IPS-18a (cell line): ENCODE measurements around the gene LRFN2.

Source experiments
- H3K27ac ChIP-seq: one replicate; pipeline ENCODE4 v1.5.1; 2013; ENCODE audit warnings: low read length
- H3K27me3 ChIP-seq: one replicate; pipeline ENCODE4 v1.6.1; 2013; ENCODE audit warnings: mild to moderate bottlenecking, low read length; ENCODE audit not compliant: control insufficient read depth, insufficient read depth
- H3K36me3 ChIP-seq: one replicate; pipeline ENCODE4 v1.6.1; 2013; ENCODE audit warnings: low read depth, low read length; ENCODE audit not compliant: control insufficient read depth
- H3K4me1 ChIP-seq: one replicate; pipeline ENCODE4 v1.6.1; 2013; ENCODE audit warnings: low read depth, low read length; ENCODE audit not compliant: control insufficient read depth
- H3K4me3 ChIP-seq: one replicate; pipeline ENCODE4 v1.5.1; 2013; ENCODE audit warnings: low read length
- H3K9ac ChIP-seq: one replicate; pipeline ENCODE4 v1.6.1; 2013; ENCODE audit warnings: mild to moderate bottlenecking, low read length, moderate library complexity
- H3K9me3 ChIP-seq: one replicate; pipeline ENCODE4 v1.6.1; 2013; ENCODE audit warnings: low read depth, low read length; ENCODE audit not compliant: control insufficient read depth

The LRFN2 gene

DNA sequence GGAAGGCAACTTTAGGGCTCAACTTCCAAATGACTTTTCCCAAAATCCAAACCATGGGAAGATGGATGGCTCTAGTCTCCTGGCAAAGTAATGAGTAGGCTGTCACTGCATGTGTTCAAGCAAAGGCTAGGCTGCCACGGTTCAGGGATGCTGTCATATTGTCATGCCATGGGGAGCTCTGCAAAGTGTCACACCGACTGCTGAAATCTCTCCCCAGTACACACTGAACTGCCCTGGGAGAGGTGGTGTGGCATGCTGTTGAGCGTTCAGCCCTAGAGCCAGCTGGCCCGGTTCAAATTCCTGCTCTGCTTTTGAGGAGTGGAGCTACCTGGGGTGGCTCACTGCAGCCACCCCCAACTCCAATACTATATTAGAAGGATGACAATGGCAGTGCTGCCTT, 115.9 kb downstream of the LRFN2 start:
- Histone ChIP-seq H3K4me1 (peaks cover 4% of the 10 kb centered on the region), H3K9ac (no peak overlapping the region), H3K4me3 (no peak overlapping the region), H3K27me3 (no peaks in the 10 kb centered on the region), H3K9me3 (no peaks in the 10 kb centered on the region), H3K27ac (no peak overlapping the region), H3K36me3 (no peaks in the 10 kb centered on the region)

GRCh38 chr6:40469323-40469722, 117.8 kb downstream of the LRFN2 start:
- H3K36me3 ChIP-seq = no peaks in the 10 kb centered on the region
- peaks cover 4% of the 10 kb centered on the region for H3K4me1 ChIP-seq
- H3K4me3 ChIP-seq = no peak overlapping the region
- H3K27me3 ChIP-seq = no peaks in the 10 kb centered on the region
- H3K9ac ChIP-seq = no peak overlapping the region
- no peak overlapping the region for H3K27ac ChIP-seq
- no peaks in the 10 kb centered on the region for H3K9me3 ChIP-seq

DNA sequence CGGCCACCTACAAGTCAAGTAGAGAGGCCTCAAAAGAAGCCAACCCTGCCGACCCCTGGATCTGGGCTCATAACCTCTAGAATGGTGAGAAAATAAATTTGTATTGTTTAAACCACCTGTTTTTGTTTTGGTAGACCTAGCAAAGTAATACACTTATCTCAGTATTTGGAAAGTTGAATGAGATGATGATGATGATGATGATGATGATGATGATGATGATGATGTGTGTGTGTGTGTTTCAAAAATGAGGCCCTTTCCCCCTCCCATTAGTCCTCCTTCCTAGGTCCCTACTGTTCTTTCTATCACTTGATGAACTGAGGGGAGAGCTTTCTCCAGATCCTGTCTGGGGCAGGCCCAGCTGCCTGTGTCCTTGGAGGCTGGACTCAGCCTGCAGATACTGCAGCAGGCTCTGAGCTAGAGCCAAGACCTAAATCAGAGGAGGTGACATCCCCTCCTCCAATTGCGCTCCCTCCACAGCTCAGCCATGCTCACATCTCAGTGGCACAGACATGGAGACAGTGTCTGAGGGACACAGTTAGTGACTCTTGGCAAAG, 120.1 kb downstream of the LRFN2 start:
- H3K4me3 ChIP-seq = no peak overlapping the region
- no peak overlapping the region for H3K27ac ChIP-seq
- no peak overlapping the region for H3K9ac ChIP-seq
- H3K9me3 ChIP-seq = no peaks in the 10 kb centered on the region
- no peaks in the 10 kb centered on the region for H3K36me3 ChIP-seq
- H3K4me1 ChIP-seq = peaks cover under 1% of the 10 kb centered on the region
- no peaks in the 10 kb centered on the region for H3K27me3 ChIP-seq

DNA sequence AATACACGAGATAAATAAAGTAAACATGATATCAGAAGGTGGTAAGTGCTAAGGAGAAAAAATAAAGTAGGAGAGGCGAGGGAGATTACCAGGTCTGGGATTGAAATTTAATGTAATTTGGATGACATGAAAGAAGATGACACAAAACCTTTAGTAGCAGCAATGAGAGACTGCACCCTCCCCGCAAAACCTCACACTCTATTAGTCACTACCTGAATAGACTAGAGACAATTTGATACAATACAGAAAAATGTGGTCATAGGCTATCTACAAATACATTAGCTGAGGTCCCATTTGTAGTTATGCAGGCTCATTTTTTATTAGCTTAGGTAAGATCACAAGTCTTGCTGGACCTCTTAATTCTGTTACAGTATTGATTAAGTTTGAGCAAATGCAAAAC, 125.5 kb downstream of the LRFN2 start:
- no peaks in the 10 kb centered on the region for H3K27me3 ChIP-seq
- H3K27ac ChIP-seq = no peak overlapping the region
- H3K4me1 ChIP-seq = no peaks in the 10 kb centered on the region
- H3K4me3 ChIP-seq = no peak overlapping the region
- H3K36me3 ChIP-seq = no peaks in the 10 kb centered on the region
- no peaks in the 10 kb centered on the region for H3K9me3 ChIP-seq
- H3K9ac ChIP-seq = no peak overlapping the region

- Histone ChIP-seq H3K9ac (no peak overlapping the region), H3K9me3 (no peaks in the 10 kb centered on the region), H3K4me3 (no peak overlapping the region), H3K27me3 (no peaks in the 10 kb centered on the region), H3K4me1 (no peaks in the 10 kb centered on the region), H3K27ac (no peak overlapping the region), H3K36me3 (no peaks in the 10 kb centered on the region)
These were observed 126.8 kb downstream of the LRFN2 start for GRCh38 chr6:40460380-40460779.

GRCh38 chr6:40457261-40457660, 129.9 kb downstream of the LRFN2 start:
- H3K27me3 ChIP-seq = no peaks in the 10 kb centered on the region
- H3K4me1 ChIP-seq = no peaks in the 10 kb centered on the region
- H3K36me3 ChIP-seq = no peaks in the 10 kb centered on the region
- no peaks in the 10 kb centered on the region for H3K9me3 ChIP-seq
- no peak overlapping the region for H3K9ac ChIP-seq
- H3K4me3 ChIP-seq = no peak overlapping the region
- H3K27ac ChIP-seq = no peak overlapping the region

GRCh38 chr6:40456390-40457013, 130.7 kb downstream of the LRFN2 start:
- no peaks in the 10 kb centered on the region for H3K4me1 ChIP-seq
- no peaks in the 10 kb centered on the region for H3K9me3 ChIP-seq
- H3K36me3 ChIP-seq = no peaks in the 10 kb centered on the region
- H3K4me3 ChIP-seq = no peak overlapping the region
- no peaks in the 10 kb centered on the region for H3K27me3 ChIP-seq
- H3K9ac ChIP-seq = no peak overlapping the region
- no peak overlapping the region for H3K27ac ChIP-seq

DNA sequence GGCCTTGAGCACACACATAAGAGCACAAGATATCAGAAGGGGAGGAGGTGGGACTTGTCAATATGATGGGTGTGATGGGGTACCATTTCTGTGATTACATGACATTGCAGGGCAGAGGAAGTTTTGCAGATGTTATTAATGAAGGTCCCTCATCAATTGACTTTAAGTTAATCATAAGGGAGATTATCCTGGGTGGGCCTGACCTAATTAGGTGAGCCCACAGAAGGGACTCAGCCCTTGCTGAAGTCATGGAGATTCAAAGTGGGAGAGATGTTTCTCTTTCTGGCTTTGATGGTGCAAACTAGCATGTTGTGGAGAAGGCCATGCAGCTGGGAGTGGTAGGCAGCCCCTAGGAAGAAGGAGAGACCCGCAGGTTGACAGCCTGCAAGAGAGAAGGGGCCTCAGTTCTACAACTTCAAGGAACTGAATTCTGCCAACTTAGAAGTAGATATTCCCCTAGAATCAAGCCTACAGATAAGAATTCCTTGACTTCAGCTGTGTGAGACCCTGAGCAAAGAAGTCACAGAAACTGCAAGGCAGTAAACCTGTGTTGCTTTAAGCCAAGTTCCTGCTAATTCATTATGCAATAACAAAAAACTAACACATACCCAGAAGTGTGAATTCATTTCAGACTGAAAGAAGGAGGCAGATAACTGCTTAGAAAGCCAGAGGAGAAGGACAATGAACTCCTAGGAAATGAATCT, 131.3 kb downstream of the LRFN2 start:
- H3K36me3 ChIP-seq = no peaks in the 10 kb centered on the region

DNA sequence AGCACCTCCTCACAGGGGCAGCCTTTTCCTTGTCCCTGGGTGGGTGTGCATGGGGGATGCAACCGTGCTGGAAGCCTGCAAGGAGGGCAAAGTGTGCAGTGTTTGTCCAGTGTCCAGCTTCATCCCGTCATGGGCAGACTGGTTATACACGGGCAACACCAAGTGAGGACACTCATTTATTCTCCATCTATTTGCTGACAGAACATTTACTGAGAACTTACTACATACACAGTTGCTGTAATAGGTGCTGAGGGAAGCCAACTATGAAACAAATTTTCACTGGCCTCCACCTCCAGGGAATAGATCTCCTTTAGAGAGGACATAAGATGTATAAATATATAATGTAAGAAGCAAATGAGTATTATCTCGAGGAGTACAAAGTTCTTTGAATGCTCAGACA, 136.7 kb downstream of the LRFN2 start:
- Histone ChIP-seq H3K36me3 (no peaks in the 10 kb centered on the region), H3K4me1 (no peaks in the 10 kb centered on the region), H3K9ac (no peak overlapping the region), H3K27me3 (no peaks in the 10 kb centered on the region), H3K9me3 (no peaks in the 10 kb centered on the region), H3K27ac (no peak overlapping the region), H3K4me3 (no peak overlapping the region)

More for the DNA sequence above, 131.3 kb downstream of the LRFN2 start:
- Histone ChIP-seq H3K27ac (no peak overlapping the region), H3K9ac (no peak overlapping the region), H3K4me3 (no peak overlapping the region), H3K4me1 (no peaks in the 10 kb centered on the region), H3K9me3 (no peaks in the 10 kb centered on the region), H3K27me3 (no peaks in the 10 kb centered on the region)

DNA sequence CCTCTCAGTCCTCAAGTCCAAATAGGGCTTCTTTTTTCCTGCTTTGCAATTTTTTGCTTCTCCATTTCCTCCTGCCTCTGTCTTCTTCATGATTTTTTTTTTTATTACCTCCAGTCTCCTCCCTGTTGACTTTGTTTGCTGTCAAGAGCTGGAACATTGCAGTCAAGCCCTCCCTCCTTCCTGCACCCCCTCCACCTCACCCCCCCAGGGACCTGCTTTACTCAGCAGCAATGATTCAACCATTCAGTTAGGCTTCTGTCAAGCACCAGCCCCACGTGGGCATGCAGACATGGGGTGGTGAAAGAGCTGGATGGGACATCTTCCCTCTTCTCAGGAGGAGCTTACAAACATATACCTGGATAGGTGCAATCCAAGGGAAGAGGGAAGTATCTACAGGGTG, 142.4 kb downstream of the LRFN2 start:
- H3K4me3 ChIP-seq = no peak overlapping the region
- H3K36me3 ChIP-seq = no peaks in the 10 kb centered on the region
- no peak overlapping the region for H3K27ac ChIP-seq
- H3K27me3 ChIP-seq = no peaks in the 10 kb centered on the region
- H3K9me3 ChIP-seq = no peaks in the 10 kb centered on the region
- no peak overlapping the region for H3K9ac ChIP-seq
- no peaks in the 10 kb centered on the region for H3K4me1 ChIP-seq

GRCh38 chr6:40444312-40444711, 142.9 kb downstream of the LRFN2 start:
- H3K4me1 ChIP-seq = no peaks in the 10 kb centered on the region
- H3K4me3 ChIP-seq = no peak overlapping the region
- H3K36me3 ChIP-seq = no peaks in the 10 kb centered on the region
- no peaks in the 10 kb centered on the region for H3K27me3 ChIP-seq
- no peak overlapping the region for H3K9ac ChIP-seq
- H3K27ac ChIP-seq = no peak overlapping the region
- H3K9me3 ChIP-seq = no peaks in the 10 kb centered on the region

DNA sequence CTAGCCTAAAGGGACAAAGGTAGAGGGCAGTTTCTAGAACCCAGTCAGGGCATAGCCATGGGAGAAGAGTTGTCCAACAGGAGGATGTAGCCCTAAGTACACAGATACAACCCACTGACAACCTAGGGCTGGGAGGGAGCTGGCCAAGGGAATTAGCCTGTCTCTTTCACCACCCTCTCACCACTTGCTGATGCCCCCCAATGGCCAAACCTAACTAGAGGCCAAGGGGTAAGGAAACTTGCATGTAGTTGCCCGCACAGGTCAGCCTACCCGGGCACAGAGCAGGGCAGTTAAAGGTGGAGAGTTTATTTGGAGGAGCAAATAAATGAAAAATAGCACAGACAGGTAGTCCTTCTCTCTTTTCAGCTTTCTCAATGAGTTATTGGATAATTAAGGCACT, 143.3 kb downstream of the LRFN2 start:
- no peak overlapping the region for H3K4me3 ChIP-seq
- no peaks in the 10 kb centered on the region for H3K27me3 ChIP-seq
- no peaks in the 10 kb centered on the region for H3K36me3 ChIP-seq
- no peaks in the 10 kb centered on the region for H3K4me1 ChIP-seq
- H3K9me3 ChIP-seq = no peaks in the 10 kb centered on the region
- no peak overlapping the region for H3K9ac ChIP-seq
- no peak overlapping the region for H3K27ac ChIP-seq
